ENCODE results near the gene NAT16. TPM values are rescaled to one million over a fixed set of nuclear protein-coding genes. Genes with fewer than 3 reads are reported as not detected.
"Not testable (repeated sequence)": the region's sequence is repeated elsewhere in the genome, so short reads cannot be mapped to it uniquely, and the experiment has no call there.

NAT16 gene
- total RNA-seq, 4 donors from 2014 or later = not detected

GRCh38 chr7:101121991-101122932 is 57.8 kb downstream of the NAT16 start:
- 18 to 19% methylated on average over 14 of the region's 17 CpGs for WGBS, 2 donors (ENCODE audit: low coverage in 1 of 2)
- peak; percentile 82 for ATAC-seq
- Histone ChIP-seq H3K9me3 (no peaks in the 10 kb centered on the region), H3K4me3 (peak overlapping the region; percentile 38 to 45), H3K27me3 (no peaks in the 10 kb centered on the region), H3K36me3 (no peaks in the 10 kb centered on the region), H3K4me1 (peaks cover 0 to 50% (median 31%) of the 10 kb centered on the region in 3 donors), H3K27ac (peak overlapping the region; percentile 71 to 89 (median 86))
- TF ChIP-seq POLR2AphosphoS5 (IDR thresholded peaks at IDR 0.05) (peak; percentile 84), EP300 (IDR thresholded peaks at IDR 0.05) (no peak)

DNA sequence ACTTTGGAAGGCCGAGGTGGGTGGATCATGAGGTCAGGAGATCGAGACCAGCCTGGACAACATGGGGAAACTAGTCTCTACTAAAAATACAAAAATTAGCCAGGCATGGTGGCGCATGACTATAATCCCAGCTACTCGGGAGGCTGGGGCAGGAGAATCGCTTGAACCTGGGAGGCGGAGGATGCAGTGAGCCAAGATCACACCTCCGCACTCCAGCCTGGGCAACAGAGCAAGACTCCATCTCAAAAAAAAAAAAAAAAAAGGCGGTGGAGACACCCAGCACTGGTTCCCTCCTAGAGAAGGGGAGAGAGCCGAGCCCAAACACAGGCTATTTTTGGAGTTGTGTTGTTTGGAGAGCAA is 58.5 kb downstream of the NAT16 start:
- 0 to 45% methylated on average over 2 to 9 of the region's 9 CpGs for WGBS, 2 donors (ENCODE audit: low coverage in 1 of 2)
- H3K4me3 ChIP-seq = peak overlapping the region in 1 of 2 donors; percentile 45
- H3K4me1 ChIP-seq = peaks cover 0 to 44% (median 27%) of the 10 kb centered on the region in 3 donors
- ATAC-seq, H3K9me3 ChIP-seq, H3K36me3 ChIP-seq, H3K27me3 ChIP-seq: not testable (repeated sequence)
- H3K27ac ChIP-seq = peak overlapping the region; percentile 71 to 89 (median 86)

Small RNAs within 50 kb of the gene (small RNA-seq; reads per million reads assigned to genes)
- 0 reads per million in 4 donors for gene MIR4653

Other genes starting within 250 kb of the NAT16 start
- under 1 TPM in 1 of 4 donors, not detected in 3; 0.31 TPM for gene MUC3A, start 230.8 kb downstream of the NAT16 start, total RNA-seq
- 10 to 100 TPM in 1 of 4 donors, under 1 TPM in 1, not detected in 2; 0.54 to 15.1 TPM for gene MUC12, start 210.7 kb downstream of the NAT16 start, total RNA-seq
- gene MUC17, start 160.2 kb downstream of the NAT16 start, total RNA-seq = under 1 TPM in 1 of 4 donors, not detected in 3; 0.08 TPM
- 10 to 100 TPM; 15.0 to 26.4 (median 23.0) TPM for gene TRIM56, start 94.8 kb downstream of the NAT16 start, total RNA-seq
- 10 to 100 TPM in 3 of 4 donors, 1 to 10 TPM in 1; 5.4 to 75.3 (median 19.6) TPM for gene SERPINE1, start 53.2 kb downstream of the NAT16 start, total RNA-seq
- 10 to 100 TPM; 21.9 to 69.5 (median 34.3) TPM for gene AP1S1, start 25.8 kb downstream of the NAT16 start, total RNA-seq
- under 1 TPM in 2 of 4 donors, not detected in 2; 0.25 to 0.27 TPM for gene VGF, start 14.7 kb downstream of the NAT16 start, total RNA-seq
- not detected for gene MOGAT3, start 20.7 kb upstream of the NAT16 start, total RNA-seq
- gene PLOD3, start 37.3 kb upstream of the NAT16 start, total RNA-seq = 10 to 100 TPM; 35.0 to 51.3 (median 43.6) TPM
- gene ZNHIT1, start 37.9 kb upstream of the NAT16 start, total RNA-seq = 10 to 100 TPM; 76.2 to 97.8 (median 88.6) TPM
- 1 to 10 TPM; 4.4 to 6.8 (median 5.0) TPM for gene CLDN15, start 57.5 kb upstream of the NAT16 start, total RNA-seq
- gene FIS1, start 64.8 kb upstream of the NAT16 start, total RNA-seq = 100 to 1,000 TPM; 227 to 315 (median 248) TPM
- 10 to 100 TPM; 23.5 to 40.8 (median 28.1) TPM for gene IFT22, start 141.5 kb upstream of the NAT16 start, total RNA-seq
- not detected for gene COL26A1, start 182.6 kb upstream of the NAT16 start, total RNA-seq

Measured in gastroesophageal sphincter (tissue), 4 donors.